Coronary artery (tissue), 2 donors: ENCODE measurements around the gene PORCN.
A peak's percentile ranks its signal among the peaks of the same experiment; 100 is the strongest.
"Not testable (repeated sequence)": the region's sequence is repeated elsewhere in the genome, so short reads cannot be mapped to it uniquely, and the experiment has no call there.

Experiments
- DNase-seq: peaks from one replicate; pipeline ENCODE4 v3.0.0-alpha.2; 2017; ENCODE audit warnings: low spot score
- H3K27ac ChIP-seq, 2 donors: fragments of 200-600 bp; sonication (generic); one replicate each; pipeline ENCODE4 v1.5.1; 2016 to 2019
- H3K4me3 ChIP-seq: fragments of 200-600 bp; sonication (generic); 2 replicates; pipeline ENCODE4 v1.5.1; 2016; ENCODE audit warnings: mild to moderate bottlenecking, moderate library complexity
- TF ChIP-seq, protein P1 (sequence below): fragments of 200-600 bp; sonication (generic); IDR thresholded peaks from one replicate; pipeline ENCODE4 v1.5.1; 2019; ENCODE audit warnings: antibody characterized with exemption

The PORCN gene

DNA sequence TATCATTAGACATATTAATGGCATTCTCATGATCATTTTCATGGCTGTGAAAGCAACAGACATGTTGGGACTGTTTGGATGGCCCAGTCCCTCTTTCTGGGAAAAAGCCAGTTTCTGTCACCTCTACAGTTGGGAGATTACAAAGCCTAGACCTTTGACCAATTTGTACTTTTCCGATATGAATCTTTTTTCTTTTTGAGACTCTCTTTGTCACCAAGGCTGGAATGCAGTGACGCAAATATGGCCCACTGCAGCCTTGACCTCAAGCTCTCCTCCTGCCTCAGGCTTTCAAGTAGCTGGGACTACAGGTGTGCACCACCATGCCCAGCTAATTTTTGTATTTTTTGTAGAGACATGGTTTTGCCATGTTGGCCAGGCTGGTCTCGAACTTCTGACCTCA is 40.1 kb downstream of the PORCN start:
- no peak overlapping the region for H3K27ac ChIP-seq
- H3K4me3 ChIP-seq: no peak overlapping the region
- no peak for DNase-seq
- TF ChIP-seq, protein P1, sequence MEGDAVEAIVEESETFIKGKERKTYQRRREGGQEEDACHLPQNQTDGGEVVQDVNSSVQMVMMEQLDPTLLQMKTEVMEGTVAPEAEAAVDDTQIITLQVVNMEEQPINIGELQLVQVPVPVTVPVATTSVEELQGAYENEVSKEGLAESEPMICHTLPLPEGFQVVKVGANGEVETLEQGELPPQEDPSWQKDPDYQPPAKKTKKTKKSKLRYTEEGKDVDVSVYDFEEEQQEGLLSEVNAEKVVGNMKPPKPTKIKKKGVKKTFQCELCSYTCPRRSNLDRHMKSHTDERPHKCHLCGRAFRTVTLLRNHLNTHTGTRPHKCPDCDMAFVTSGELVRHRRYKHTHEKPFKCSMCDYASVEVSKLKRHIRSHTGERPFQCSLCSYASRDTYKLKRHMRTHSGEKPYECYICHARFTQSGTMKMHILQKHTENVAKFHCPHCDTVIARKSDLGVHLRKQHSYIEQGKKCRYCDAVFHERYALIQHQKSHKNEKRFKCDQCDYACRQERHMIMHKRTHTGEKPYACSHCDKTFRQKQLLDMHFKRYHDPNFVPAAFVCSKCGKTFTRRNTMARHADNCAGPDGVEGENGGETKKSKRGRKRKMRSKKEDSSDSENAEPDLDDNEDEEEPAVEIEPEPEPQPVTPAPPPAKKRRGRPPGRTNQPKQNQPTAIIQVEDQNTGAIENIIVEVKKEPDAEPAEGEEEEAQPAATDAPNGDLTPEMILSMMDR: no peak

DNA sequence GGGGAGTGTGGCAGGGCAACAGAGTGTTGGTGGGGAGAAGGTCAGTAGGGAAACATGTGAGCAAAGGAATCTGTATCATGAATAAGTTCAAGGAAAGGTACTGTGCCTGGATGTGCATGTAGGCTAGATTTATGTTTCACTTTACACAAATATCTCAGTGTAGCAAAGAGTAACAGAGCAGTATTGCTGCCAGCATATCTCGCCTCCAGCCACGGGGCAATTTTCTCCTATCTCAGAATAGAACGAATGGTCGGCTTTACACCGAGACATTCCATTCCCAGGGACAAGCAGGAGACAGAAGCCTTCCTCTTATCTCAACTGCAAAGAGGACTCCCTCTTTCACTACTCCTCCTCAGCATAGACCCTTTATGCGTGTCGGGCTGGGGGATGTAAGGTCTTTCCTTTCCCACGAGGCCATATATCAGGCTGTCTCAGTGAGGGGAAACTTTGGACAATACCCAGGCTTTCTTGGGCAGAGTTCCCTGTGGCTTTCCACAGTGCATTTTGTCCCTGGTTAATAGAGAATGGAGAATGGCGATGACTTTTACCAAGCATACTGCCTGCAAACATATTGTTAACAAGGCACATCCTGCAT is 47.0 kb downstream of the PORCN start:
- not testable (repeated sequence) for H3K4me3 ChIP-seq, DNase-seq
- peak overlapping the region in 1 of 2 donors; percentile 15 for H3K27ac ChIP-seq

DNA sequence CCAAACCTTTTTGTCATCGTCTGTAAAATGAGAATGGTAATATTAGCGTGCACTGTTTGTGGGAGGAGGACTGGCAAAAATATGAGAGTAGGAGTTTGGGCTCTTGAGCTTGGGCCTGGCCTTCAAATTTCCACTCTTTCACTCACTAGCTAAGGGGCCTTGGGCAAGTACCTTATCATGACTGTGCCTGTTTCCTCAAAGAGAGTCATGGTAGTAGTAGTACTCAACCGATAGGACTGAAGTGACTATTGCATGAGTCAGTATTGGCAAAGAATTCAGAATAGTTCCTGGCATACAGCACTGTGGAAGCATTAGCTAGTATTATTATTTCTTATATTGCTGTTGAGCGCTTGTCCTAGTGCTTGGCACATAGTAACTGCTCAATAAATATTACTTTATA is 49.5 kb downstream of the PORCN start:
- TF ChIP-seq, protein P1: no peak
- H3K27ac ChIP-seq: no peak overlapping the region
- DNase-seq: no peak
- no peak overlapping the region for H3K4me3 ChIP-seq

DNA sequence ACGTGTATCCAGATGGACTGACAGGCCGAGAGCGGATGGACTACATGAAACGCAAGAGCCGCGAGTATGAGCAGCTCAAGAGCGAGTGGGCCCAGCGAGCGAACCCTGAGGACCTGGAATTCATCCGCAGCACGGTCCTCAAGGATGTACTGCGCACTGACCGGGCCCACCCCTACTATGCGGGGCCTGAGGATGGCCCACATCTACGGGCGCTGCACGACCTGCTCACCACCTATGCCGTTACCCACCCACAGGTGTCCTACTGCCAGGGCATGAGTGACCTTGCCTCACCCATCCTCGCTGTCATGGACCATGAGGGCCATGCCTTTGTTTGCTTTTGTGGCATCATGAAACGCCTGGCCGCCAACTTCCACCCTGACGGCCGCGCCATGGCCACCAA is 50.8 kb downstream of the PORCN start:
- Histone ChIP-seq H3K27ac (no peak overlapping the region), H3K4me3 (no peak overlapping the region)
- no peak for DNase-seq
- TF ChIP-seq, protein P1: no peak

DNA sequence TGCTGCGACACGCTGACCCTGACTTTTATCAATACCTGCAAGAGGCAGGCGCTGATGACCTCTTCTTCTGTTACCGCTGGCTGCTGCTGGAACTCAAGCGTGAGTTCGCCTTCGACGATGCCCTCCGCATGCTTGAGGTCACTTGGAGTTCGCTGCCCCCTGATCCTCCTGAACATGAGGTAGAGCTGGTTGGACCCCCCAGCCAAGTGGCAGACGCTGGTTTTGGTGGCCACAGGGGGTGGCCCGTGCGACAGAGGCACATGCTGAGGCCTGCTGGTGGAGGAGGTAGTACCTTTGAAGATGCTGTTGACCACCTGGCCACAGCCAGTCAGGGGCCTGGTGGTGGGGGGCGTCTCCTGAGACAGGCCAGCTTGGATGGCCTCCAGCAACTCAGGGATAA is 51.3 kb downstream of the PORCN start:
- TF ChIP-seq, protein P1: no peak
- Histone ChIP-seq H3K27ac (no peak overlapping the region), H3K4me3 (no peak overlapping the region)
- no peak for DNase-seq

DNA sequence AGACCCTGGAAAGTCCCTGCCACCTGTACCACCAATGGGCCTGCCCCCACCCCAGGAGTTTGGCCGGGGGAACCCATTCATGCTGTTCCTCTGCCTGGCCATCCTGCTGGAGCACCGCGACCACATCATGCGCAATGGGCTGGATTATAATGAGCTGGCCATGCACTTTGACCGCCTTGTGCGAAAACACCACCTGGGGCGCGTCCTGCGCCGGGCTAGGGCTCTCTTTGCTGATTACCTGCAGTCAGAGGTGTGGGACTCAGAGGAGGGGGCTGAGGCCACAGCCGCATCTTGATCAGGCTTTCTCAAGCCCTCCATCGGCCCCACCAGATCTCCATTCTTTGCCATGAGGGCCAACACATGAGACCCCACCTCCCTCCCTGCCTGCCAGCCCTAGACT is 51.9 kb downstream of the PORCN start:
- H3K27ac ChIP-seq: no peak overlapping the region
- TF ChIP-seq, protein P1: no peak
- no peak for DNase-seq

DNA sequence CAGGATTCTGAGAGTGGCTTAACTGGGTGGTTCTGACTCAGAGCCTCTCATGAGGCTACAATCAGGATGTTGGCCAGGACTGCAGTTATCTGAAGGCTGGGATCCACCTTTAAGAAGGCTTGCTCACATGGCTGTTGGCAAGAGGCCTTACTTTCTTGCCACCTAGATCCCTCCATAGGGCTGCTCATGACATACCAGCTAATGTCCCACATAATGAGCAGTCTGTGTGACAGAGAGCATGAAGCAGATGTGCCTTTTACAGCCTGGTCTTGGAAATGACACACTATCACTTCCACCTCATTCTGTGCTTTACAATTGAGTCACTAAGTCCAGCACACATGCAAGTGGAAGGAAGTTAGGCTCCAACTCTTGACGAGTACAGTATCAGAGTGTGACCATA is 61.2 kb downstream of the PORCN start:
- H3K4me3 ChIP-seq: no peak overlapping the region
- no peak overlapping the region for H3K27ac ChIP-seq
- DNase-seq: no peak
- TF ChIP-seq, protein P1: no peak

More for the DNA sequence above, 51.9 kb downstream of the PORCN start:
- H3K4me3 ChIP-seq: no peak overlapping the region
